Adrenal gland (tissue), 5 donors: Measurements from ENCODE around the gene PRRT2.

ENCODE experiments used
- POLR2A ChIP-seq, 2 donors: fragments of 450-650 bp; IDR thresholded peaks; one replicate each; pipeline ENCODE4 v1.6.1; 2017; ENCODE audit warnings: antibody characterized with exemption in 2 of 2, mild to moderate bottlenecking in 2 of 2, moderate library complexity in 1 of 2
- TF ChIP-seq, protein P1 (sequence below), 6 experiments: fragments of 450-650 bp in 4 of 6; fragments of 200-600 bp in 2 of 6; sonication (generic) in 1 of 6; IDR thresholded peaks; 1 replicate in 5 of 6; 2 replicates in 1 of 6; pipeline versions ENCODE4 v1.5.1 to v1.8.0; 2016 to 2021; ENCODE audit warnings: antibody characterized with exemption in 6 of 6, mild to moderate bottlenecking in 2 of 6, moderate library complexity in 1 of 6
- donor health status: DM: no; HTN: no; CAD: no.

DNA sequence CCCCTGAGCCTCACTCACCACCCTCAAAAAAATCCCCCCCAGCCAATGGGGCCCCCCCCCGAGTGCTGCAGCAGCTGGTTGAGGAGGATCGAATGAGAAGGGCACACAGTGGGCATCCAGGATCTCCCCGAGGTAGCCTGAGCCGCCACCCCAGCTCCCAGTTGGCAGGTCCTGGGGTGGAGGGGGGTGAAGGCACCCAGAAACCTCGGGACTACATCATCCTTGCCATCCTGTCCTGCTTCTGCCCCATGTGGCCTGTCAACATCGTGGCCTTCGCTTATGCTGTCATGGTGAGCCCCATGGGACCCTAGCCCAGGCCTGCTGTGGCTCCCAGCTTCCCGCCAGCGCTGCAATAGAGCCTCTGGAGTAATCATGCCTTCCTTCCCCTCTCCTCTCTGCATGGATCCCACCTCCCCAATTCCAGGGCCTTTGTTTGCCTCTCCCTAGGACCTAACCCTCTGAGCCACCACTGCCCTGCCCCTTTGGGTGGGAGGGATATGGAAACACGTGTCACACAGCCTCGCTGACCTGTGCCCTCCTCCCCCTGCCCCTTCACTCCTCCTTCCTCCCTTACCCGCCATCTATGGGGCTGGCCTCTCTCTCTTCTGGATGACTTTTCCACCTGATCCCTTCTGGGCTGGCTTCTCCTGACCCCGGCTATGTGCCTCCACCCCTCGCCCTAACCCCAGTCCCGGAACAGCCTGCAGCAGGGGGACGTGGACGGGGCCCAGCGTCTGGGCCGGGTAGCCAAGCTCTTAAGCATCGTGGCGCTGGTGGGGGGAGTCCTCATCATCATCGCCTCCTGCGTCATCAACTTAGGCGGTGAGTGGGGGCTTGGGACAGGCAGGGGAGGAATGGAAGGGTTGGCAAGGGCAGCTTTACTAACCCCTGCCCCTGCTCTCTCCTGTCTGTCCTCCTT, 1.9 kb downstream of the PRRT2 start:
- TF ChIP-seq POLR2A (IDR thresholded peaks at IDR 0.05), result no peak
- TF ChIP-seq, protein P1, sequence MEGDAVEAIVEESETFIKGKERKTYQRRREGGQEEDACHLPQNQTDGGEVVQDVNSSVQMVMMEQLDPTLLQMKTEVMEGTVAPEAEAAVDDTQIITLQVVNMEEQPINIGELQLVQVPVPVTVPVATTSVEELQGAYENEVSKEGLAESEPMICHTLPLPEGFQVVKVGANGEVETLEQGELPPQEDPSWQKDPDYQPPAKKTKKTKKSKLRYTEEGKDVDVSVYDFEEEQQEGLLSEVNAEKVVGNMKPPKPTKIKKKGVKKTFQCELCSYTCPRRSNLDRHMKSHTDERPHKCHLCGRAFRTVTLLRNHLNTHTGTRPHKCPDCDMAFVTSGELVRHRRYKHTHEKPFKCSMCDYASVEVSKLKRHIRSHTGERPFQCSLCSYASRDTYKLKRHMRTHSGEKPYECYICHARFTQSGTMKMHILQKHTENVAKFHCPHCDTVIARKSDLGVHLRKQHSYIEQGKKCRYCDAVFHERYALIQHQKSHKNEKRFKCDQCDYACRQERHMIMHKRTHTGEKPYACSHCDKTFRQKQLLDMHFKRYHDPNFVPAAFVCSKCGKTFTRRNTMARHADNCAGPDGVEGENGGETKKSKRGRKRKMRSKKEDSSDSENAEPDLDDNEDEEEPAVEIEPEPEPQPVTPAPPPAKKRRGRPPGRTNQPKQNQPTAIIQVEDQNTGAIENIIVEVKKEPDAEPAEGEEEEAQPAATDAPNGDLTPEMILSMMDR (IDR thresholded peaks at IDR 0.05), result no peak
